WERI-Rb-1 (cell line): ENCODE results near the gene WWOX.

ENCODE experiments used
- DNase-seq: peaks from one replicate; pipeline ENCODE4 v3.0.0-alpha.2; 2020
- H3K27ac ChIP-seq: fragments of 250-450 bp; sonication (Bioruptor Pico); 2 replicates; pipeline ENCODE4 v1.5.1; 2020; ENCODE audit warnings: mild to moderate bottlenecking, moderate library complexity
- H3K27me3 ChIP-seq: fragments of 250-450 bp; sonication (Bioruptor Pico); 2 replicates; pipeline ENCODE4 v1.5.1; 2021; ENCODE audit warnings: mild to moderate bottlenecking, low read depth, moderate library complexity; ENCODE audit not compliant: insufficient read depth, severe bottlenecking
- H3K36me3 ChIP-seq: fragments of 250-450 bp; sonication (Bioruptor Pico); 2 replicates; pipeline ENCODE4 v1.5.1; 2020; ENCODE audit warnings: mild to moderate bottlenecking, moderate library complexity
- H3K4me3 ChIP-seq: 2 replicates; pipeline ENCODE4 v1.5.1; 2011; ENCODE audit warnings: low read depth, mild to moderate bottlenecking, control low read depth, low read length
- H3K9me3 ChIP-seq: fragments of 250-450 bp; sonication (Bioruptor Pico); 2 replicates; pipeline ENCODE4 v1.5.1; 2021; ENCODE audit warnings: mild to moderate bottlenecking, moderate library complexity; ENCODE audit not compliant: severe bottlenecking
- TF ChIP-seq, protein P1 (sequence below): IDR thresholded peaks from 2 replicates; pipeline ENCODE4 v1.5.1; 2011; ENCODE audit warnings: low read depth, mild to moderate bottlenecking, control low read depth, inconsistent platforms, low read length

Gene WWOX

DNA sequence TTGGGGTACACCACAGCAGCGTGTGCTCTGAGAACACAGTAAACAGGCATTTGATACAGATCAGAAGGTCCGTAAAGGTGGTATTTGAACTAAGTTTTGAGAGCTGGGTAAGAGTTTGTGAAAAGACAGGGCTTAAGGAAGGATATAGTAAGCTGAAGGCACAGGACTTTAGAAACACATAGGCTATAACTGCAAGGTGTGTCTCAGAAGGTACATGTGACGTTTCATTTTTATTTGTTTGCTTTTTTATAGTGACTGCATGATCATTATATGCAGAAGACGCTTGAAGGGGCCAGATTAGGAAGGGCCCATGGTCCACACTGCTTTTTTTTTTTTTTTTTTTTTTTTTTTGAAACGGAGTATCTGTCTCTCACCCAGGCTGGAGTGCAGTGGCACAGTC, 644.6 kb downstream of the WWOX start:
- no peaks in the 10 kb centered on the region for H3K27me3 ChIP-seq
- no peak overlapping the region for H3K4me3 ChIP-seq
- no peak for DNase-seq
- TF ChIP-seq, protein P1, sequence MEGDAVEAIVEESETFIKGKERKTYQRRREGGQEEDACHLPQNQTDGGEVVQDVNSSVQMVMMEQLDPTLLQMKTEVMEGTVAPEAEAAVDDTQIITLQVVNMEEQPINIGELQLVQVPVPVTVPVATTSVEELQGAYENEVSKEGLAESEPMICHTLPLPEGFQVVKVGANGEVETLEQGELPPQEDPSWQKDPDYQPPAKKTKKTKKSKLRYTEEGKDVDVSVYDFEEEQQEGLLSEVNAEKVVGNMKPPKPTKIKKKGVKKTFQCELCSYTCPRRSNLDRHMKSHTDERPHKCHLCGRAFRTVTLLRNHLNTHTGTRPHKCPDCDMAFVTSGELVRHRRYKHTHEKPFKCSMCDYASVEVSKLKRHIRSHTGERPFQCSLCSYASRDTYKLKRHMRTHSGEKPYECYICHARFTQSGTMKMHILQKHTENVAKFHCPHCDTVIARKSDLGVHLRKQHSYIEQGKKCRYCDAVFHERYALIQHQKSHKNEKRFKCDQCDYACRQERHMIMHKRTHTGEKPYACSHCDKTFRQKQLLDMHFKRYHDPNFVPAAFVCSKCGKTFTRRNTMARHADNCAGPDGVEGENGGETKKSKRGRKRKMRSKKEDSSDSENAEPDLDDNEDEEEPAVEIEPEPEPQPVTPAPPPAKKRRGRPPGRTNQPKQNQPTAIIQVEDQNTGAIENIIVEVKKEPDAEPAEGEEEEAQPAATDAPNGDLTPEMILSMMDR: no peak
- H3K36me3 ChIP-seq: no peaks in the 10 kb centered on the region
- H3K27ac ChIP-seq: no peak overlapping the region
- H3K9me3 ChIP-seq: peaks cover 4% of the 10 kb centered on the region

DNA sequence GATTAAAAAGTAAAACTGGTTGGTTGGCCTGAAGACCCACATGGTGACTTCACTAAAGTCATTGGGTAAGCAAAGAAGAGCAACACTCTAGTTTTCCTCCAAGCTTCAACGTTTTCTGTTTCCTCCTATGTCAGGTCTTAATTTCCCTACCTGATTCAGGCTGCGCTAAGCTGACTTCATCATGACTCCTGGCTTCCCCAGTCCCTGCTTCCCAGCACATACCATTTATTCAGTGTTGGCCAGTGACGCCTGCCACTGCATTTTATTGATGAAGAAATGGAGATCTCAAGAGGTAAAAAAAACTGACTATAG, 645.3 kb downstream of the WWOX start:
- Histone ChIP-seq H3K27me3 (no peaks in the 10 kb centered on the region), H3K36me3 (no peaks in the 10 kb centered on the region), H3K9me3 (peaks cover 4% of the 10 kb centered on the region), H3K27ac (no peak overlapping the region), H3K4me3 (no peak overlapping the region)
- DNase-seq: no peak
- TF ChIP-seq, protein P1: no peak

DNA sequence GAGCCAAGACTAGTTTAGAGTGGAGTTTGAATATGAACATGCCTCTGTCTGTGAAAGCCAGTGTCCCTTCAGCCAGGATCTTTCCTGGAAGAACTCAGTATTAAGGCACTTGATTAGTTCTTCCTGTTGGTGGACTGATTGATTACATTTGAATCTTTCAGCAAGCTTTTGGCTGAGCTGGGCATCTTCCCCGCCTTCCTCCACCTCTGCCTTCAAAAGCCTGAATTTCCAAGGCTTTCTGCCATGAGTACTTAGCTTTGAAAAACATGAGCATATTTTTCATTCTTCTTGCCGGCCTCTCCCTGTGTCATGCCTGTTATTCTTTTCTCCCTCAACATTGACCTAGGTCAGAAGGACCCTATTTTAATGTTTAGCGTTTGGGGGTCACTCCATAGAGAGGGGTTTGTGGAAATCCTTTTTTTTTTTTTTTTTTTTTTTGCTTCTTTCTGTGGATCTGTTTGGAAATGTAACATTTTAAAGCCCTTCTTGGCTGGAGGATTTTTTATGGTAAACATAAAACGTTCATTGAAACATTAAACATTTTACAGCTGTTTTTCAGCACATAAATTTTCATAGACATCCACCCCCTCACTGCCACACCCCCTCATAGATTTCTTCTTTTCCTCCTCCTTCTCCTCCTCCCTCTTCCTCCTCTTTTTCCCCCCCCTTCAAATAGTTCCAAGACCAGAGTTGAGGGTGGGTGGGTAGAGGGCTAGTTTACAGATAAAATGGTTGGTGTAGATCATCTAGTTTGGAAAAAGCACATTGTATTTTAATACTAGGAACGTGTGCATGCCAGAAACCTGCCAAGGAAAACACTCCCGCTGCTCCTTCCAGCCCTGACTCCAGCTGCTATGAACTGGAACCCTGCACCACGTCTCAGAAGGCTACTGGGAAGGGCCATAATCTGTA, 645.9 kb downstream of the WWOX start:
- no peak overlapping the region for H3K4me3 ChIP-seq
- no peak for DNase-seq
- H3K27me3 ChIP-seq: no peaks in the 10 kb centered on the region
- no peak overlapping the region for H3K27ac ChIP-seq
- TF ChIP-seq, protein P1: no peak
- H3K36me3 ChIP-seq: no peaks in the 10 kb centered on the region
- H3K9me3 ChIP-seq: peaks cover 4% of the 10 kb centered on the region

DNA sequence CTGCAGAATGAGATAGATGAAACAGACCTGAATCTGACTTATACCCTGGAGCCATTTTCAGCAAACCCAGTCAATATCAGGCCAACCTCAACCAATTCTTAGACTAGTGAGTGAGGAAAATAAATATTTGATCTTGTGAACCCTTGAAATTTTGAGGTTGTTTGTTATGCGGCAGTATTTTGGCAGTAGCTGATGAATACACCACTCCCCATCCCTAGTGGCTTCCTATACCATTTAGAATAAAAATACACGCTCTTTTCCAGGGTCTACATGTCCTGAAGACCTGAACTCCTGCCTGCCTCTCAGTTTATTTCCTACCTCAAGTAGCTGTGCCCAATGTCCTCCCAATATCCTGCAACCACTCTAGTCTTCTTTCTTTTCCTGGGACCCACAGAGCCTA, 647.3 kb downstream of the WWOX start:
- no peak for DNase-seq
- H3K4me3 ChIP-seq: no peak overlapping the region

DNA sequence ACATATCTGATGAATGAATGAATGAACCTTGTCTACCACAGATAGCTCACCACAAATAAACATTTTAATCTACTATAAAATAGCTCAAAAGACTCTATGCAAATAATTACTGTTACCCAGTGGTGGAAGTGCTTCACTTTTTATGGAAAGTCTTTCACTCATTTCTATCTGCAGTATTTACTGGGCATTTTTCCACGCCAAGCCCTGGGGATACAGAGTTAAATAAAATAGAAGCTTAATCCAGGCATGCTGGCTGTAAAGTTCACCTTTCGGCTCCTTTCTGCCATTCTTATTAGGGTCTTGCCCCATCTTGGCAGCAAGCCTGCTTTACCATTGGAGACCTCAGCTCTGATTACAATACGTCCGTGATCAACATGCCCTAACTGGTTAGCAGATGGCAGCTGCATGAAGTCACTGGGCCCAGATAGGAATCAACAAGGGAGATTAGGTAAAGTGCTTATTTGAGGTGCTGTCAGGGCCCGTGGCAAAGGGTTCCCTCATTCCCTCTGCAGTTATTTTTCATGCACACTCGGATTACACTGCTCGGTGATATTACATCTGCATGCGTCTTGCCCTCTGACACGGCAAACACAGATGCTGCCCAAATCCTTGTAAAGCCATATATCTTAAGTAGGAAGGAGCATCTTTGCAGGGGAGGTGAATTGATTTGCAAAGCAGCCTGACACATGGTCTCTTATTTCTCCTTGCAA, 648.9 kb downstream of the WWOX start:
- peak; percentile 82 for DNase-seq
- TF ChIP-seq, protein P1: no peak
- peaks cover 7% of the 10 kb centered on the region for H3K9me3 ChIP-seq
- H3K36me3 ChIP-seq: no peaks in the 10 kb centered on the region
- peak overlapping the region; percentile 65 for H3K27ac ChIP-seq
- H3K4me3 ChIP-seq: no peak overlapping the region
- H3K27me3 ChIP-seq: no peaks in the 10 kb centered on the region

More for the DNA sequence above, 647.3 kb downstream of the WWOX start:
- Histone ChIP-seq H3K27ac (no peak overlapping the region), H3K9me3 (peaks cover 7% of the 10 kb centered on the region), H3K27me3 (no peaks in the 10 kb centered on the region), H3K36me3 (no peaks in the 10 kb centered on the region)
- TF ChIP-seq, protein P1: no peak
